Activated CD8-positive, alpha-beta memory T cell treated with anti-CD3 and anti-CD28 coated beads for 1 hour (primary cell): ENCODE measurements around the gene PP2D1.
"Not testable (repeated sequence)": the region's sequence is repeated elsewhere in the genome, so short reads cannot be mapped to it uniquely, and the experiment has no call there.

Source experiments
- DNase-seq, 2 donors: peaks; one replicate each; pipeline ENCODE4 v3.0.0-alpha.2; 2020; ENCODE audit warnings: low read depth in 1 of 2; ENCODE audit errors: extremely low read depth in 1 of 2

Gene PP2D1

GRCh38 chr3:20040548-20041196, 28.6 kb upstream of the PP2D1 start:
- DNase-seq = peak in 1 of 2 donors; percentile 49

- peak; percentile 43 to 77 for DNase-seq
Measured at GRCh38 chr3:20039765-20040547, 27.9 kb upstream of the PP2D1 start, which contains the start of gene KAT2B. KAT2B (plus strand) TSS chr3:20040446; CDS start chr3:20040478, 32 bp downstream.

GRCh38 chr3:20039466-20039764, 27.4 kb upstream of the PP2D1 start:
- DNase-seq = no peak

- no peak for DNase-seq
Measured at GRCh38 chr3:20038699-20039465, 26.8 kb upstream of the PP2D1 start.

GRCh38 chr3:20037255-20037996, 25.4 kb upstream of the PP2D1 start:
- DNase-seq = no peak

- DNase-seq = no peak
Measured at GRCh38 chr3:20035019-20035418, 23.0 kb upstream of the PP2D1 start.

GRCh38 chr3:20031939-20032338, 19.9 kb upstream of the PP2D1 start:
- DNase-seq = not testable (repeated sequence)

GRCh38 chr3:20028905-20029331, 16.9 kb upstream of the PP2D1 start:
- DNase-seq = no peak

GRCh38 chr3:20027136-20027535, 15.1 kb upstream of the PP2D1 start:
- DNase-seq = no peak

- DNase-seq = no peak
Measured at GRCh38 chr3:20023623-20024405, 11.8 kb upstream of the PP2D1 start.

GRCh38 chr3:20022954-20023622, 11.0 kb upstream of the PP2D1 start:
- DNase-seq = no peak

GRCh38 chr3:20016076-20016475, 4.0 kb upstream of the PP2D1 start:
- not testable (repeated sequence) for DNase-seq

- no peak for DNase-seq
Measured at GRCh38 chr3:20015525-20015924, 3.5 kb upstream of the PP2D1 start.

- DNase-seq = no peak
Measured at GRCh38 chr3:20013396-20013795, 1.3 kb upstream of the PP2D1 start.

- DNase-seq = no peak
Measured at GRCh38 chr3:20008646-20009045, 3.4 kb downstream of the PP2D1 start.

GRCh38 chr3:20007960-20008359, 4.1 kb downstream of the PP2D1 start:
- DNase-seq = no peak

GRCh38 chr3:20001932-20002331, 10.1 kb downstream of the PP2D1 start:
- no peak for DNase-seq

GRCh38 chr3:19997502-19997901, 14.6 kb downstream of the PP2D1 start:
- DNase-seq = no peak

GRCh38 chr3:19994796-19995195, 17.3 kb downstream of the PP2D1 start:
- no peak for DNase-seq

- not testable (repeated sequence) for DNase-seq
Measured at GRCh38 chr3:19988904-19989303, 23.2 kb downstream of the PP2D1 start.
